Panc1 (cell line): Measurements from ENCODE around the gene KATNAL1. TPM values are rescaled to one million over a fixed set of nuclear protein-coding genes. Genes with fewer than 3 reads are reported as not detected.

Source experiments
- ATAC-seq: fragments of 200-7000 bp; cut with Tn5 transposase; 2 replicates; pipeline ENCODE4 v1.9.1; 2020; ENCODE audit warnings: mild to moderate bottlenecking, moderate library complexity
- BruUV-seq: library from RNA; stranded (reverse); fragments of 400-500 nt; replicated peaks from 2 replicates; lab custom pipeline; 2021; lab: Mats Ljungman, UMichigan
- CTCF ChIA-PET: fragments of 300-600 bp; sonication (Branson Sonifier 250); formaldehyde crosslinking; loops from one replicate; lab custom pipeline; 2022; ENCODE audit warnings: antibody characterized with exemption; lab: Charles Lee
- POLR2A ChIA-PET: fragments of 300-600 bp; sonication (Branson Sonifier 250); formaldehyde crosslinking; loops from one replicate; lab custom pipeline; 2022; ENCODE audit warnings: antibody characterized with exemption; lab: Charles Lee
- DNase-seq: peaks from one replicate; pipeline ENCODE4 v3.0.0-alpha.2; 2010; ENCODE audit warnings: low read depth, low spot score
- H3K27ac ChIP-seq: 2 replicates; pipeline ENCODE4 v1.5.1; 2011; ENCODE audit warnings: mild to moderate bottlenecking, low read length, inconsistent platforms
- H3K27me3 ChIP-seq: fragments of 200-500 bp; sonication (Bioruptor generic); 2 replicates; pipeline ENCODE4 v1.6.0; 2014; ENCODE audit warnings: low read length, inconsistent platforms; ENCODE audit not compliant: control insufficient read depth, insufficient read depth
- H3K36me3 ChIP-seq: fragments of 200-500 bp; sonication (Bioruptor generic); 2 replicates; pipeline ENCODE4 v1.5.1; 2014; ENCODE audit warnings: inconsistent platforms, mild to moderate bottlenecking, low read length, moderate library complexity; ENCODE audit not compliant: control insufficient read depth, insufficient read depth
- H3K4me1 ChIP-seq: 2 replicates; pipeline ENCODE4 v1.5.1; 2011; ENCODE audit warnings: inconsistent platforms, mild to moderate bottlenecking, low read length, moderate library complexity; ENCODE audit not compliant: control insufficient read depth, insufficient read depth
- H3K4me3 ChIP-seq, 2 experiments: 2 replicates each; pipeline ENCODE4 v1.5.1; 2011 to 2012; ENCODE audit warnings: low read depth in 2 of 2, low read length in 2 of 2, mild to moderate bottlenecking in 2 of 2, inconsistent platforms in 1 of 2, moderate library complexity in 1 of 2
- H3K9me3 ChIP-seq: fragments of 200-500 bp; sonication (Bioruptor generic); 2 replicates; pipeline ENCODE4 v1.5.1; 2014; ENCODE audit warnings: low read depth, mild to moderate bottlenecking, inconsistent platforms, low read length, moderate library complexity; ENCODE audit not compliant: control insufficient read depth, insufficient read depth
- CTCF ChIP-seq: fragments of 450-650 bp; IDR thresholded peaks from 2 replicates; pipeline ENCODE4 v1.5.1; 2017; ENCODE audit warnings: mild to moderate bottlenecking
- POLR2AphosphoS5 ChIP-seq: IDR thresholded peaks from 2 replicates; pipeline ENCODE4 v1.6.1; 2012; ENCODE audit warnings: mild to moderate bottlenecking, low read depth, low read length, moderate library complexity
- SIN3A ChIP-seq: IDR thresholded peaks from 2 replicates; pipeline ENCODE4 v1.6.1; 2012; ENCODE audit warnings: low read depth, mild to moderate bottlenecking, low read length, moderate library complexity, borderline replicate concordance; ENCODE audit not compliant: insufficient read depth
- TCF7L2 ChIP-seq: IDR thresholded peaks from 2 replicates; pipeline ENCODE4 v1.6.1; 2011; ENCODE audit warnings: mild to moderate bottlenecking, low read depth, low read length, inconsistent platforms
- in situ Hi-C: cut with HindIII; loops from 2 replicates; pipeline ENCODE4 v1.10.0; 2016; ENCODE audit warnings: low sequenced_read_pairs, low pct_unique_long_range_greater_than_20kb
- intact Hi-C: fragments of 100-400 bp; cut with micrococcal nuclease; formaldehyde crosslinking; loops from one replicate; pipeline ENCODE4 v1.10.0; 2022; ENCODE audit not compliant: unreplicated experiment
- total RNA-seq: library from RNA; stranded (reverse); gene quantifications from one replicate; pipeline ENCODE4 v1.2.1, GENCODE V29; 2021; ENCODE audit not compliant: unreplicated experiment
- TF ChIP-seq, protein P1 (sequence below), 2 experiments: IDR thresholded peaks; 2 replicates each; pipeline ENCODE4 v1.6.1; 2011 to 2012; ENCODE audit warnings: low read depth in 2 of 2, control low read depth in 1 of 2, low read length in 1 of 2, mild to moderate bottlenecking in 1 of 2, moderate library complexity in 1 of 2; ENCODE audit not compliant: insufficient read depth in 1 of 2

Gene KATNAL1
- total RNA-seq, 1 experiment from 2014 or later, result 34.3 TPM

DNA sequence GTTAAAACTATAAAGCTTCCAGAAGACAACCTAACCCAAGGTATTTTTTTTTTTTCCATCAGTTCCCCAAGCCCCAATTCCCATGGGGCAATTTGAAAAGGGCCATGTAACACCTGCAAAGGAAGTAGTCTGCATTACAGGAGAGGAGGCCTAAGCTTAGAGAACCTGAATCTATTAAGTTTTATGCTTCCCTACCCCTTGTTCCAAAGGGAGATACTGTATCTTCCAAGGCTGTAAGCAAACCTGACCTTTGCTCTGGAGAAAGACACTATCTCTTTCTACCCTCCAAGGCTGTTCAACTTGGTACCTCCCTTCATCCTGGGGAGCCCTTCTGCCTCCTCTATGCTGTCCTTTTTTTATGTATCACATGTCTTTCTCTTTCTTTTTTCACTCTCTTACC is 15.0 kb downstream of the KATNAL1 start:
- no peak for ATAC-seq

DNA sequence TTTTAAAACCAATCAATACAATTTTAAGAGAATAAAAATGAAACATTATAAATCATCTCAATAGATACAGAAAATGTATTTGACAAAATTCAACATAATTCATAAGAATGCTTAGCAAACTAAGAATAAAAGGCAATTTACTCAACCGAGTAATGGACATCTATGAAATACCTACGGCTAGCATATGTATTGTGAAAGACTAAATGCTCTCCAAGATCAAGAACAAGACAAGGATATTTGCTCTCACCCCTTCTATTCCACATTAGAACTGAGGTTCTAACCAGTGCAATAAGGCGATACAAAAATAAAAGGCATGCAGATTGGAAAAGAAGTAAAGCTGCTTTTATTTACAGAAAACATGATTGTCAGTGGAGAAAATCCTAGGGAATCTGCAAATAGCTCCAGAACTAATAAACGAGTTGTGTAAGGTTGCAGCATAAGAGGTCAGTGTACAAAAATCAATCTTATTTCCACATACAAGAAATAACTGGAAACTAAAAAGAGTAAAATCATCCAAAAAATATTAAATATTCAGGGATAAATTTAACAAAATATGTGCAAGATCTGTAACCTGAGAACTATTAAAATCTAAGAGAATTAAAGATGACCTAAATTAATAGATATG is 16.4 kb downstream of the KATNAL1 start:
- no TSS peak for BruUV-seq
- H3K4me3 ChIP-seq, result no peak overlapping the region
- H3K4me1 ChIP-seq, result peaks cover 3% of the 10 kb centered on the region; the same call in 1 of the 2 replicates
- POLR2A ChIA-PET, result no interaction called here
- intact Hi-C loops (no loop called here), in situ Hi-C loops (no loop called here)
- no peak for DNase-seq
- no peak for ATAC-seq
- no peak overlapping the region for H3K27ac ChIP-seq
- no peaks in the 10 kb centered on the region for H3K9me3 ChIP-seq
- H3K36me3 ChIP-seq, result no peaks in the 10 kb centered on the region
- TF ChIP-seq POLR2AphosphoS5 (no peak), TCF7L2 (no peak), SIN3A (no peak), CTCF (no peak)
- TF ChIP-seq, protein P1, sequence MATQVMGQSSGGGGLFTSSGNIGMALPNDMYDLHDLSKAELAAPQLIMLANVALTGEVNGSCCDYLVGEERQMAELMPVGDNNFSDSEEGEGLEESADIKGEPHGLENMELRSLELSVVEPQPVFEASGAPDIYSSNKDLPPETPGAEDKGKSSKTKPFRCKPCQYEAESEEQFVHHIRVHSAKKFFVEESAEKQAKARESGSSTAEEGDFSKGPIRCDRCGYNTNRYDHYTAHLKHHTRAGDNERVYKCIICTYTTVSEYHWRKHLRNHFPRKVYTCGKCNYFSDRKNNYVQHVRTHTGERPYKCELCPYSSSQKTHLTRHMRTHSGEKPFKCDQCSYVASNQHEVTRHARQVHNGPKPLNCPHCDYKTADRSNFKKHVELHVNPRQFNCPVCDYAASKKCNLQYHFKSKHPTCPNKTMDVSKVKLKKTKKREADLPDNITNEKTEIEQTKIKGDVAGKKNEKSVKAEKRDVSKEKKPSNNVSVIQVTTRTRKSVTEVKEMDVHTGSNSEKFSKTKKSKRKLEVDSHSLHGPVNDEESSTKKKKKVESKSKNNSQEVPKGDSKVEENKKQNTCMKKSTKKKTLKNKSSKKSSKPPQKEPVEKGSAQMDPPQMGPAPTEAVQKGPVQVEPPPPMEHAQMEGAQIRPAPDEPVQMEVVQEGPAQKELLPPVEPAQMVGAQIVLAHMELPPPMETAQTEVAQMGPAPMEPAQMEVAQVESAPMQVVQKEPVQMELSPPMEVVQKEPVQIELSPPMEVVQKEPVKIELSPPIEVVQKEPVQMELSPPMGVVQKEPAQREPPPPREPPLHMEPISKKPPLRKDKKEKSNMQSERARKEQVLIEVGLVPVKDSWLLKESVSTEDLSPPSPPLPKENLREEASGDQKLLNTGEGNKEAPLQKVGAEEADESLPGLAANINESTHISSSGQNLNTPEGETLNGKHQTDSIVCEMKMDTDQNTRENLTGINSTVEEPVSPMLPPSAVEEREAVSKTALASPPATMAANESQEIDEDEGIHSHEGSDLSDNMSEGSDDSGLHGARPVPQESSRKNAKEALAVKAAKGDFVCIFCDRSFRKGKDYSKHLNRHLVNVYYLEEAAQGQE (IDR thresholded peaks at IDR 0.05; ENCODE audit: insufficient read depth in 1 of 2, low read depth in 2 of 2, low read length in 1 of 2), result no peak
- no peaks in the 10 kb centered on the region for H3K27me3 ChIP-seq
- CTCF ChIA-PET, result no interaction called here

More for the DNA sequence above, 15.0 kb downstream of the KATNAL1 start:
- CTCF ChIA-PET, result no interaction called here
- intact Hi-C loops (no loop called here), in situ Hi-C loops (no loop called here)
- no peaks in the 10 kb centered on the region for H3K36me3 ChIP-seq
- no peak overlapping the region for H3K4me3 ChIP-seq
- TF ChIP-seq, protein P1 (IDR thresholded peaks at IDR 0.05; ENCODE audit: insufficient read depth in 1 of 2, low read depth in 2 of 2, low read length in 1 of 2), result no peak
- TF ChIP-seq POLR2AphosphoS5 (no peak), CTCF (no peak), TCF7L2 (no peak), SIN3A (no peak)
- DNase-seq, result no peak
- H3K4me1 ChIP-seq, result peaks cover 3% of the 10 kb centered on the region; the same call in 1 of the 2 replicates
- POLR2A ChIA-PET, result no interaction called here
- BruUV-seq, result no TSS peak
- no peaks in the 10 kb centered on the region for H3K27me3 ChIP-seq
- no peaks in the 10 kb centered on the region for H3K9me3 ChIP-seq
- no peak overlapping the region for H3K27ac ChIP-seq
